ENCODE data around the gene TRMT2B.

DNA sequence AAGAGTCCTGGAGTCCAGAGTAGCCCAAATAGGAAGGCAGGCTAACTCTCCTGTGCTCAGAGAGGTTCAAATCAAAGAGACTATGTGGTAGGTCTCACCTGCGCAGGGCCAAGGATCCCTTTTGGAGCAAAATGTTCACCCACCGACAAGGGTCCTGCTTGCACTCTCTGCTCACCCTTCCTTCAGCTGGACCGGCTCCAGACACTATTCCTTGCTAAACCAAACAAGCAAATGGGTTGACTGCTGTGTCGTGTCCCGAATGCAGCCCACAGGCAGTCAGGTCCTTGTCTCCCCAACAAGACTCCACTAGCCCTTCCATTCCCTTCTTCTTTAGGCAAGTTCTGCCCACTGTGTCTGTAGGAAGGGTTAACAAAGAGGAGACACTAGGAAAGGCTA, 760 bp downstream of the TRMT2B start:
- no peak for TF ChIP-seq TAF1 (IDR thresholded peaks at IDR 0.05; ENCODE audit: borderline replicate concordance, low read depth, low read length)
- TF ChIP-seq, protein P1, sequence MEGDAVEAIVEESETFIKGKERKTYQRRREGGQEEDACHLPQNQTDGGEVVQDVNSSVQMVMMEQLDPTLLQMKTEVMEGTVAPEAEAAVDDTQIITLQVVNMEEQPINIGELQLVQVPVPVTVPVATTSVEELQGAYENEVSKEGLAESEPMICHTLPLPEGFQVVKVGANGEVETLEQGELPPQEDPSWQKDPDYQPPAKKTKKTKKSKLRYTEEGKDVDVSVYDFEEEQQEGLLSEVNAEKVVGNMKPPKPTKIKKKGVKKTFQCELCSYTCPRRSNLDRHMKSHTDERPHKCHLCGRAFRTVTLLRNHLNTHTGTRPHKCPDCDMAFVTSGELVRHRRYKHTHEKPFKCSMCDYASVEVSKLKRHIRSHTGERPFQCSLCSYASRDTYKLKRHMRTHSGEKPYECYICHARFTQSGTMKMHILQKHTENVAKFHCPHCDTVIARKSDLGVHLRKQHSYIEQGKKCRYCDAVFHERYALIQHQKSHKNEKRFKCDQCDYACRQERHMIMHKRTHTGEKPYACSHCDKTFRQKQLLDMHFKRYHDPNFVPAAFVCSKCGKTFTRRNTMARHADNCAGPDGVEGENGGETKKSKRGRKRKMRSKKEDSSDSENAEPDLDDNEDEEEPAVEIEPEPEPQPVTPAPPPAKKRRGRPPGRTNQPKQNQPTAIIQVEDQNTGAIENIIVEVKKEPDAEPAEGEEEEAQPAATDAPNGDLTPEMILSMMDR (IDR thresholded peaks at IDR 0.05) = no peak
- TF ChIP-seq, protein P2, sequence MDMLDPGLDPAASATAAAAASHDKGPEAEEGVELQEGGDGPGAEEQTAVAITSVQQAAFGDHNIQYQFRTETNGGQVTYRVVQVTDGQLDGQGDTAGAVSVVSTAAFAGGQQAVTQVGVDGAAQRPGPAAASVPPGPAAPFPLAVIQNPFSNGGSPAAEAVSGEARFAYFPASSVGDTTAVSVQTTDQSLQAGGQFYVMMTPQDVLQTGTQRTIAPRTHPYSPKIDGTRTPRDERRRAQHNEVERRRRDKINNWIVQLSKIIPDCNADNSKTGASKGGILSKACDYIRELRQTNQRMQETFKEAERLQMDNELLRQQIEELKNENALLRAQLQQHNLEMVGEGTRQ (IDR thresholded peaks at IDR 0.05; ENCODE audit: borderline replicate concordance, low read depth, low read length) = no peak
- TF ChIP-seq EZH2phosphoT487 (IDR thresholded peaks at IDR 0.05; ENCODE audit: borderline replicate concordance, low read depth) = no peak
- TF ChIP-seq RAD21 (IDR thresholded peaks at IDR 0.05; ENCODE audit: low read length) = no peak
- no peak for TF ChIP-seq POLR2AphosphoS5 (IDR thresholded peaks at IDR 0.05; ENCODE audit: low read depth, low read length)
- TF ChIP-seq, protein P3, sequence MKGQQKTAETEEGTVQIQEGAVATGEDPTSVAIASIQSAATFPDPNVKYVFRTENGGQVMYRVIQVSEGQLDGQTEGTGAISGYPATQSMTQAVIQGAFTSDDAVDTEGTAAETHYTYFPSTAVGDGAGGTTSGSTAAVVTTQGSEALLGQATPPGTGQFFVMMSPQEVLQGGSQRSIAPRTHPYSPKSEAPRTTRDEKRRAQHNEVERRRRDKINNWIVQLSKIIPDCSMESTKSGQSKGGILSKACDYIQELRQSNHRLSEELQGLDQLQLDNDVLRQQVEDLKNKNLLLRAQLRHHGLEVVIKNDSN (IDR thresholded peaks at IDR 0.05; ENCODE audit: borderline replicate concordance, low read depth) = no peak
